HG02571 (cell line): ENCODE data around the gene AUTS2.
"Not testable (repeated sequence)": the region's sequence is repeated elsewhere in the genome, so short reads cannot be mapped to it uniquely, and the experiment has no call there.

Experiments
- ATAC-seq: cut with Tn5 transposase; IDR thresholded peaks from one replicate; pipeline ENCODE4 v1.9.1; 2021; ENCODE audit warnings: mild to moderate bottlenecking, moderate library complexity; ENCODE audit not compliant: unreplicated experiment

Gene AUTS2

DNA sequence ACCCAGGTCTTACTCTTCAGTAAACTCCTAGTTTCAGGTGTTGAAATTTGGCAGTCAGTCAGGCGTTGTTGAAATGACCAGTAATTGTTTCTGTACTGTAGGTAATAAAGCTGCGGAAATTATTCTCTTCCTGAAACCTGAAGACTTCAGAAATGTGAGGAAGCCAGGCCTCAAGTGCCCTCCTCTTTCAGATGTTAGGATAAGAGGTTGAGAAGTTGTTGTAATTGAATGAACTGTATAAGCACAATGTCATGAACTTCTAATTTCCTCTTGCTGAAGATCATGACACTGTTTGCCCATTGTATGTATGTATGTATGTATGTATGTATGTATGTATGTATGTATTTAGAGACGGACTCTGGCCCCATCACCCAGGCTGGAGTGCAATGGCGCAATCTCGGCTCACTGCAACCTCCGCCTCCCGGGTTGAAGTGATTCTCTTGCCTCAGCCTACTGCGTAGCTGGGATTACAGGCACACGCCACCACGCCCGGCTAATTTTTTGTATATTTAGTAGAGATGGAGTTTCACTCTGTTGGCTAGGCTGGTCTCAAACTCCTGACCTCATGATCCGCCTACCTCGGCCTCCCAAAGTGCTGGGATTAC lies 1131.4 kb downstream of the AUTS2 start:
- not testable (repeated sequence) for ATAC-seq

DNA sequence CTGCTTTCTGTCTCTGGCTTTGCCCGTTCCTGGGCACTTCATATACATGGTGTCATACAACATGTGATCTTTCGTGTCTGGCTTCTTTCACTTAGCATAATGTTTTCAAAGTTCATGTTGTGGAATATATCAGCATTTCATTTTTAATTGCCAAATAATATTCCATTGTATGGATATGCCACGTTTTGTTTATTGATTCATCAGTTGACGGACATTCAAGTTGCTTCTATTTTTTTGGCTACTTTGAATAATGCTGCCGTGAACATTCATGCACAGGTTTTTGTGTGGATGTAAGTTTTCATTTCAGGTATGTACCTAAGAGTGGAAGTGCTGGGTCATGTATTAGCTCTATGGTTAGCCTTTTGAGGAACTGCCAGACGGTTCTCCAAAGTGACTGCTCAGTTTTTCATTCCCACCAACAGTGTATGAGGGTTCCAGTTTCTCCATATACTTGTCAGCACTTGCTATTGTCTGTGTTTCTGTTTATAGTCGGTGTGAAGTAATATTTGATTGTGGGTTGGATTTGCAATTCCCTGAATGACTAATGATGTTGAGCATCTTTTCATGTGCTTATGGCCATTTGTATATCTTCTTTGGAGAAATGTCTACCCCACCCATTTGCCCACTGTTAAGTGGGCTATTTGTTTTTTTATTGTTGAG lies 1132.3 kb downstream of the AUTS2 start:
- no peak for ATAC-seq

DNA sequence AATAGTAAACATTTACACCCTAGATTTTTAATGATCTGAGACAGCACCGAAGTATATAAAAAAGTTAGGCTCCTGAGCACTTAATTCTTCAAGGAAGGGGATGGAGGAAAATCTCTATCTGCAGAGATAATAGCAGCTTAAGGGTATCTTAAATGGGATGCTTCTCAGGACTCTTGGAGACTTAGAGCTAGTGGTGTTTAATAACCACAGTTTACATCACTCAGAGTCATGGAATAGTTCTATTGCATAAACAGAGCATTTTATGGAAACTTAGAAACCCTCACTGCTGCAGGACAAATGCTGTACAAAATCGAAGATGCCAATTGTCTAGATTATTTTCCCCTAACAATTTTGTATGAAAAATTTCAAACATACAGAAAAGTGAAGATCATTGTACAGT lies 1134.8 kb downstream of the AUTS2 start:
- ATAC-seq = no peak

DNA sequence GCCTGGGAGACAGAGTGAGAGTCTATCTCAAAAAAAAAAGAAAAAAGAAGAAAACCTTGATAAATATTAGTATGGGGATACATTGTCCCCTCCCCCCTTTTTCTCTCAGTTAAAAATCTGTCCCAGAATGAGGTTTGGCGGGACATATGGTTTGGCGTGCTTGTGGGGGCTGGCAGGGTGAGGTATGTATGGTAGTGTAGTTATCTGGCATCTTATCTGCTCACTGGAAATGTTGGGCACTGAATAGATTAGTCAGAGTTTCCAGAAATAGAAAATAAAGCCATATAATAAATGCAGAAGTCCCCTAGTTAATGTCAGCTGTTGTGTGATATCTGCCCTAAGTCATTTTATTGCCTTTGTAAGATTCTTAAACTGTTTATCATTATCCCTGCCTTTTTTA lies 1136.1 kb downstream of the AUTS2 start:
- ATAC-seq = no peak

DNA sequence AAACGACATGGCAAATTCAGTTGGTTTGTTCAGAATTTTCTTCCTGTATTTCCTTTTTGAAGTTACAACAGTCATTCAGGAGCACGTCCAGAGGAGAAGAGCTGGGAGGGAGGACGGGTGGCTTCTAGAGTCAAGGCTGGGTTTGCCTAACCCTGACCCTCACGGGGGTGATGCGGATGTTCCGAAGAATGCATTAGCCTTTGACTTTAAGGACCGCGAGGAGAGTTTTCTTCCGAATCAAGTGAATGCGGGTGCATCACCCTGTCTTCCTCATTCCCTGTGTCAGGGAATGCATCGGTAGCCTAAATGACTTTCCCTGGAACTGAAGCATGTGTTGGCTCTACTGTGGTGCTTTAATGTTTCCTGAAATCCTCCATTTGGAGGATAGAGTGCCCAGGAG lies 1137.0 kb downstream of the AUTS2 start:
- ATAC-seq = no peak

DNA sequence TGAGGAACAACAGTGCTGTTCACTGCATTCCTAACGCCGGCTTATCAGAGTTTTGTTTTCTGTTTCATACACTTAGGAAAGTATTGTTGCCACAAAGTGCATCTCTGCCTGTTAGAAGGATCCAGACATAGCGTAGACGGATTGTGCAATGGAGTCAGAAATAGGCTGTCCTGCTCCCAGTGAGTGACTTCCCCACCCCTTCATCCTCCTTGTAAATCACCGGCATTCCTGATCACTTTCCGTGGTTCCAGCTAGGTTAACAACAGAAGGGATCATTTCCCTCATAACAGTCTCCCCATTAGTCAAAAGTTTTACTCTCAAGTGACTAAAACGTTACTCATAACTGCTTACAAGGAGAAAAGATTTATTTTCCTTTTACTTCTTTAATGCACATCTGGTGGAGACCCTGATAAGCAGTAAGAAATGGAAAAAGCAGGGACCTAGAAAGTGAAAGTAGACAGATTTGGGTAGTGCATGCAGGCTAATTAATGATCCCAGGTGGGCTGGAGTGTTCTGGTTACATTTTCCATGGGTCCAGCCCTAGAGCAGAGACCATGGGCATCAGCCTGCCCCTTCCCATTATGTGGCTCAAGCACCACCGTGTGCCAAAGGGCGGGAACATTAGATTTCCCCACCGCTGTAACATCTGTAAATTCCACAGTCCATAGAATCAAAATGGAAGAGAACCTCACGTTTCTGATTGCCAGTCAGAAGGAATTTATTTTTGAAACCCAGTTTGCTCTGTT lies 1138.6 kb downstream of the AUTS2 start:
- ATAC-seq = no peak

GRCh38 chr7:70738151-70738885 lies 1140.0 kb downstream of the AUTS2 start:
- no peak for ATAC-seq

DNA sequence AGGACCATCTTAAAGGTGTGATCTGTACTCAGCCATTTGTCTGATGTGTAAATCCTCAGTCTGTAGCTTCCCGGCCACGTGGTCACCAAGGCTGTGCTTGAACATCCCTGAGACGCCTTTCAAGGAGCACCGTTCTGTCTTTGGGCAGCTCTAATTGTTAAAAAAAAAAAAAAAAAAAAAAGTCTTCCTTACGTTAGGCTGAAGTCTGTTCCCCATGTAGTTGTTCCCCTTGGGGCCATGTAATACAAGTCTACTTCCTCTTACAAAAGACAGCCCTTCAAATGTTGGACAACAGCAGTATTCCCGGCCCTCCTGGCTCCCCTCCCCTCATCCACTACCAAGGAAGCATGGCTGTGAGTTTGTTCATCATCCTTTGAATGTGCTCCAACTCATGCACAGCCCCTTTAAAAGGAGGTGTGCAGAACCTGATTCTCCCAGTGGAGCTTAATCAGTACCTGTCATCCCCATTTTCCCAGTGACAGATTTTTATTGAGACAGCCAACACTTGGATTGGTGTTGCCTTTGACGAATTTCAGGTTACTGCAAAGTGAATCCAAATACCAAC lies 1141.5 kb downstream of the AUTS2 start:
- ATAC-seq = no peak

- ATAC-seq = no peak
Observed at GRCh38 chr7:70741666-70742065, 1143.4 kb downstream of the AUTS2 start.

- ATAC-seq = no peak
Observed at GRCh38 chr7:70743531-70744325, 1145.5 kb downstream of the AUTS2 start.

DNA sequence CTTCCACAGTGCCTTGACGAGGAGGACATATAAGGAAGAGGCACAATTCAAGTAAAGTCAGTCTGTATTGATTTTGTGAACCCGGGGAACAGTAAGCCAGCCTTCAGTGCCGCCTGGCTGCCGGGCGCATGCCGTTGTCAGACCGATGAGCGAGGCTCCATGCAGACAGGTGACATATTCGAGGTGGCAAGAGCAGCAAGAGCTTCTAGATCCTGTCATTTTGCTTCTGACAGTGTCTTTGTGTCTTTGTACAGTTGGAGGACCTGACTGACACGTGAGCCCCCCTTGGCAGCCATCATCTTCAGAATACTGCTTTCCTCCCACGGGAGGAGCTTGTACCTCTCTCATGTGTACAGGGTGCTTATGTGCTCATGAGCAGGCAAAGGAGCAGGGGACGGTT lies 1146.2 kb downstream of the AUTS2 start:
- no peak for ATAC-seq

DNA sequence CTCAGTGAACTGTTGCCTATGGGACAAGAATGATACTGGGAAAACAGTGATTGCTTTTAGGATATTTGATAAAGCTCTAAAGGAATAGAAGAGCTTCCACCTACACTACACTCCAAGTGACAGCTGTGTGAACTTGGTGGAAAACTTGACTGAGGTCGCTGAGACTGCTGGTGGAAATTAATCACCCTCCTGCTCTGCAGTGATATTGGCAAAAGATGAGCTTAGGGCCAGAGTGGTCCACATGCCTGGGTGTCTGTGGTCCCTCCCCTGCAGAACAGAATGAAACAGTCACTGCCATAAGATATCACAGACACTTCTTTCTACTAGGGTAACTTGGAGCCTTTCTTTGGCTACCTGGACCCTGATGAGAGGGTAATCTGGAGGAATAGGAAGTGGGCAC lies 1151.6 kb downstream of the AUTS2 start:
- no peak for ATAC-seq

GRCh38 chr7:70751895-70752294 lies 1153.6 kb downstream of the AUTS2 start:
- no peak for ATAC-seq

GRCh38 chr7:70752794-70753241 lies 1154.5 kb downstream of the AUTS2 start:
- no peak for ATAC-seq

- no peak for ATAC-seq
Observed at GRCh38 chr7:70756789-70757188, 1158.5 kb downstream of the AUTS2 start.

GRCh38 chr7:70758646-70759045 lies 1160.4 kb downstream of the AUTS2 start:
- ATAC-seq = no peak

GRCh38 chr7:70759674-70760073 lies 1161.4 kb downstream of the AUTS2 start:
- ATAC-seq = no peak

GRCh38 chr7:70761711-70762328 lies 1163.5 kb downstream of the AUTS2 start:
- no peak for ATAC-seq

DNA sequence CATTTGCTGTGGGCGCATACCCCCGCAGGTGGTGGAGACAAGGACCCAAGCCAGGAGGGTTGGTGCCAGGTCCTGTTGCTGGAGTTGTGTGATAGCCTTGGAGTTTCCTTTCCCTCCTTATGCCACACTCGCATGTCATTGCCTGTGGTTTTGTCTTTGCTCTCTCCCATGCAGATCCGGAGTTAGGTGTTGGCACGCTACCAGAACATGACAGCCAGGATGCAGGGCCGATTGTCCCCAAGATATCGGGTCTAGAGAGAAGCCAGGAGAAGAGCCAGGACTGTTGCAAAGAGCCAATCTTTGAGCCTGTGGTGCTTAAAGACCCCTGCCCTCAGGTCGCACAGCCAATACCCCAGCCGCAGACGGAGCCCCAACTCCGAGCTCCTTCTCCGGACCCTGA lies 1164.4 kb downstream of the AUTS2 start:
- ATAC-seq = no peak
